HG03095 (cell line): ENCODE data around the gene RAMP2.

Experiments used
- ATAC-seq: cut with Tn5 transposase; IDR thresholded peaks from one replicate; pipeline ENCODE4 v1.9.1; 2021; ENCODE audit warnings: moderate library complexity; ENCODE audit not compliant: unreplicated experiment

The RAMP2 gene

DNA sequence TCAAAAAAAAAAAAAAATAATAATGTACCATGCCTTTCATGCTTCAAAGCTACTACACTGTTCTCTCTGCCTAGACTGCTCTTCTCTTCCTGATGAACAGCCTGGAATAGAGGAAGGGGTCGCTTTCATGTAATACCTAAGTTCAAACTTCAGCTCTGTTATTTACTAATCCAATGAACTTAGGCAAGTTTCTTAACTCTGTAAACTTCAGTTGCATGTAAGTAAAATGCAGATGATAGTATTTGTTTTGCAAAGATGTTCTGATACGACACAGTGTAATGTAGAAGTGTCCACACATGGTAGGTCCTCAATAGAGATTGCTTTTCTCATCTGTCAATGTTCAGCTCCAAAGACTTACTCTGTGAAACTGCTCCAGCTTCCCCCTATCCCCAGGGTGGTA, 30.9 kb downstream of the RAMP2 start:
- no peak for ATAC-seq

DNA sequence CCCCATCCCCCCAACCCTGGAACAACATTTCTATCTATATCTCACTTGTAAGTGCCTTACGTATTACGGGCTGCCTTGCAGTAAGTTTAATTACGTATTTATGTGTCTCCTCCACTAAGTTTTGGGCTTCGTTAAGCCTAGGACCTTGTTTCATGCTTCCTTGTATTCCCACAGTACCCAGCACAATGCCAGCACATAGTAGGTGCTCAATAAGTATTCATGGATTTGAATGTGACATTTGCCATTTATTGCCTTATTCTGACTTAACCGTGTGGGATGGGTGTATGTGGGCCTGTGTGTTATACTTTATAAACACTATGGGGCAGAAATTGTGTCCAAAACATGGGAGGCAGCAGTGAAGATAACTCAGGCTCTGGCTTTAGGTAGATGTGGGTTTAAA, 31.5 kb downstream of the RAMP2 start:
- ATAC-seq, result no peak

DNA sequence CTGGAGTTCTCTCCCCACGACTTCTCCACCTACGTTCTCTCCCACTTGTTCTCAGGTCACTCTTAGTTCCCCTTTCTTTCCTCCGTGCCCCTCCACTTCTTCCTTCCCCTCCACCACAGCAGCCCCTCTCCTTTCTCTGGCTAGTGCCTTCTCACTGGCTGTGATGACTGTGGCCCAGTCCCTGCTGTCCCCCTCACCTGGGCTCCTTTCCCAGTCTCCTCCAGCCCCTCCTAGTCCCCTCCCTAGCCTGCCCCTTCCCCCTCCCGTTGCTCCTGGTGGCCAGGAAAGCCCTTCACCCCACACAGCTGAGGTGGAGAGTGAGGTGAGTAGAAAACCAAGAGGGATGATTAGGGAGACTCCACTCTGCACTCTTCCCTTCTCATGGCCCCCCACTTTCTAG, 34.0 kb downstream of the RAMP2 start:
- ATAC-seq, result no peak

DNA sequence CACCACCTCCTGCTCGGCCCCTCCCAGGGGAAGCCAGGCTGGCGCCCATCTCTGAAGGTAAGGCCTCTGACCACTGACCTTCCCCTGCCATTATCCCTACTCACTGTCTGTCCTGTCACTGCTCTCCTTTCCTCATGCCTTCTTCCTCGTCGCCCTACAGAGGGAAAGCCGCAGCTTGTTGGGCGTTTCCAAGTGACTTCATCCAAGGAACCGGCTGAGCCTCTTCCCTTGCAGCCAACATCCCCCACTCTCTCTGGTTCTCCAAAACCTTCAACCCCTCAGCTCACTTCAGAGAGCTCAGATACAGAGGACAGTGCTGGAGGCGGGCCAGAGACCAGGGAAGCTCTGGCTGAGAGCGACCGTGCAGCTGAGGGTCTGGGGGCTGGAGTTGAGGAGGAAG, 34.4 kb downstream of the RAMP2 start:
- ATAC-seq, result no peak

DNA sequence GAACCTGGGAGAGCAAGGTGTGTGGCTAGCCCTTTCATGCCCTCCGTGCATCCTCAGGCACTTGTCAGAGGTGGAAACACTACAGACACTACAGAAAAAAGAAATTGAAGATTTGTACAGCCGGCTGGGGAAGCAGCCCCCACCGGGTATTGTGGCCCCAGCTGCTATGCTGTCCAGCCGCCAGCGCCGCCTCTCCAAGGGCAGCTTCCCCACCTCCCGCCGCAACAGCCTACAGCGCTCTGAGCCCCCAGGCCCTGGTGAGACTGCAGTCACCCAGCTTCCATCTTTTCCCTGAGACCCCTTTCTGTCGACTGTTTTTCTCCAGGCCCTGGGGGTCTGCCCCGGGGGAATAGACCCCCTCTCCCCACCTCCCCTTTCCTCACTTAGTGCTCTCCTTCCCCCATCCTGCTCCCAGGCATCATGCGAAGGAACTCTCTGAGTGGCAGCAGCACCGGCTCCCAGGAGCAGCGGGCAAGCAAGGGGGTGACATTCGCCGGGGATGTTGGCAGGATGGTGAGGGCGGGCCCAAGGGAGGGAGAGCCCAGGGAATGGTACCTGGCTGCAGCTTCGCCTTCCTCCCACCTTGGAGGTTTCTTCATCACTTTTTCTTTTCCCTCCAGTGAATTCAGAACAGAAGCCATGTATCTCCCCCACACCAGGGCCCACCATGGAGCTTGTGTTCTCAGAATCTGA, 35.2 kb downstream of the RAMP2 start:
- no peak for ATAC-seq

DNA sequence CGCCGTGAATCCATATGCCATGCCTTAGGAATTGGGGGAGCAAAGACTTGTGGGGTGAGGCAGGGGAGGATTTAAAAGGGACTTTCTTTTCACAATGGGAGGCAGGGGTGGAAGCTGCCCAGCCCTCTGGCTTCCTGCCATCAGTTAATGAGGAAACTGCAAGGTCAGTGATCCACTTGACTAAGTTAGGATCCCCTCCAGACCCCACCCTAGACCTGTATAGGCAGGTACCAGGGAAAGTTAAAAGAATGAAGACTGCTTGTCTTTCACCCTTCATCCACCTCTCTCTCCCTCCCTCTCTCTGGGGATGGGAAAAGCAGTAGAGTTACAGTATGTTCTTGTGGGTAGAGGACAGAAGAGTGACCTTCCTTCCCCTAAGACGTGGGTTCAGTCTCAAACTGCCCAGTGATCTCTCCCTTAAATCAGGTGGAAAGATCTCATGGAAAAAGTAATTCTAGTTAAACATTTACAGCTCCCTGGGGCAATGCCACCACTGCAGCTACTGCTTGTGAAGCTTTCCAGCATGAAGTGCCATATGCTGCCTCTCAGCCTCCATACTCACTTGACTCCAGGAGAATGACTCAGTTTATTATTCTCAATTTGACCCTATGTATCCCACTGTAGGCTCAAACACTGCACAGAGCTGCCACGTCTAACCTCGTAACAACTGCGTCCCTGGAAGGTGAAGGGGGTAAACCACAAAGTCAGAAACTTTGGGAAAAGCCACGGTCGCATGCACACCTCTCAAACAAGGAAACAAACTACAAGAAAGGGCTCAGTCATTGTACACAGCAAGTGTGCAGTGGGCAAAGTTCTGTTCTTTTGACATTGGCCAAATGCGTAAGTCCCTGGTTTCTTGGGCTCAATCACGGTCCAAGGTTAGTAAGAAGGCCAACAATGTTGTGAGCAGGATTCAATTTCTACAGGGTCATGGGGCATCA, 36.3 kb downstream of the RAMP2 start:
- no peak for ATAC-seq

DNA sequence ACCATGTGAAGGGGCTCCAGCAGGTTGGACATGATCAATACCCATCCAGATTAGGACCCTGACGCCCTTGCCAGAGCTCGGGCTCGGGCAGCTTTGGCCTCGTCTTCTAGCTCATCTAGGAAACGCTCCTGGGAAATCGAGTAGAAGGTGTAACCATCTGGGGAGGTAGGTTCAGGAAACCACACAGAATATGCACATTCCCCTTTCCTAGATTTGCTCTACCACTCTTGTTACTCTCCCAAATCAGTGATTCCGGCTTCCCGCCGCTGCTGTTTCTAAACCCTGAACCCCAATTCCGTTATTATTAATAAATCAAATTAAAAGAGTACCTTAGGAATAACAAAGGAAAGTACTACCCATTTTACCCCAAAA, 37.0 kb downstream of the RAMP2 start:
- ATAC-seq, result no peak

DNA sequence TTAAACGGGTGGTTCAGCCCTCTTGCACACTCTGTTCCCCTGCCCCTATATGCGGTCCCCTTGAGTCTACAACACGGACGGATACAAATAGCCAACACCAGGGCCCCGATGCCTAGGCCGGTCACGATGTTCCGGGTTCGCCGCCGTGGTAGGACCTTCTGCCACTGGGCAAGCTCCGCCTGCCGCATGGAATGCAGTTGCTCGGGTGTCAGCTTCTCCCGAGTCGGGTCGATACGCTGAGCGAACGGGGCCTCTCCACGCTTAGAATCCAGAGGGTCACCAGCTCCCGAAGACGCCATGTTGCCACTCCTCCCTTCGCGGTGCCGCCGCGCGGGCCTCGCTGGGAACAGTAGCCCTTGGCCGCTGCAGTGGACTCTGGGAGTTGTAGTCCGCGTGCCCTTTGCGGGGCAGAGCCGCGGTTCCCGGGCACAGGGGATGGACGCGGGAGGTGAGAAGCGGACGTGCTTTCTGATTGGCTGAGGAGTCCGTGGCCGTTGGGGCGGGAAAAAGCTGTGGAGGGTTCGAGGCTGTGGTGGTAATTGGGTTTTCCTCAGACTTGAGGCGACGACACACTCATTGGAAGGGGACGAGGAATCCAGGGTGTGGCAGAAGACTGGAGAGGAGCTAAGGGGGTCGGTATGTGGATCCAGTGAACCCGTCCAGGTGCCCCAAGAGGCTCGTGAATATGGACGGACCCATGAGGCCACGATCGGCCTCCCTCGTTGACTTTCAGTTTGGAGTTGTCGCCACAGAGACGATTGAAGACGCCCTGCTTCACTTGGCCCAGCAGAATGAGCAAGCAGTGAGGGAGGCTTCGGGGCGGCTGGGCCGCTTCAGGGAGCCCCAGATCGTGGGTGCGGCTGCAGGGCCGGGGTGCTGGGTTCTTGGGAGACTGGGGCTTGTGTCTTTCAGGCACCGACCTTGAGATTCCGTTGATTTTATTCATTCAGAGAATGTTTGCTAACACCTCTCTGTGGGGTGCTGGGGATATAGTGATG, 37.7 kb downstream of the RAMP2 start, which contains the start of the genes CNTD1 and COA3:
TSS of gene CNTD1 (plus strand) at position 479 of the 998 bp plus-strand sequence. CDS start at position 686, 207 bp downstream.
TSS of gene COA3 (minus strand) at position 322 of the 998 bp plus-strand sequence. CDS start at position 299, 23 bp downstream.
- no peak for ATAC-seq

DNA sequence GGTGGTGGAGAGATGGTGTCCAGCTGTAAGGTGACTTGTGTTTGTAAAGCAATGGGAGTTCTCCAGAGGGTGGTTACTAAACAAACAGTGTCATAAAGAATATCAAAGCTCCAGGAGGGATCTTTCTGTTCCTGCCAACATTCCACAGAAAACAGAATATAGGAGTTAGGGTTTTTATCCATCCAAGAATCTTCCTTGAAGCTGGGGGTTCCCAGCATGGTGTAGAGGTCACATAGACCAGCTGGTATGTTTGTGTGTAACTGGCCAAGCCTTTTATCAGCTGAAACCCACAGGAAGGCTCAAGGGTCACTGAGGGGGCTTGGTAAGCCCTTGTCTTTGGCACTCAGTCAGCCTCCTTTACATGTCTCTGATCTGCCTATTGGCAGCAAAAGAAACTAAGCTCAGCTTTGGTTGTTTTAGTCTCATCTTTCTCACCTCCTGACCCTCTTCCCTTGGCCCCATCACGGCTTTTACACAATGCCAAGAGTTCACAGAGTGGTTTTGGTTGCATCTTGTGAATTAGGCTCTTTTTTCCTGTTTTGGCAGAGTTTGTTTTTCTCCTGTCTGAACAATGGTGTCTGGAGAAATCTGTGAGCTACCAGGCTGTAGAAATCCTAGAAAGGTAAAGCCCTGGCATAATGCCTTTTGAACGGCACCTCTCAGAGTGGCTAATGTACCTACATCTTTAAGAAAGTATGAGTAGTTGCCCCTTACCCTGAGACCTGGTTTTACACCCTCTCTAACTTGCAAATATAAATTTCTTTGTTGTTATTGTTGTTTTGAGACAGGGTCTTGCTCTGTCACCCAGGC, 42.3 kb downstream of the RAMP2 start:
- ATAC-seq, result no peak

DNA sequence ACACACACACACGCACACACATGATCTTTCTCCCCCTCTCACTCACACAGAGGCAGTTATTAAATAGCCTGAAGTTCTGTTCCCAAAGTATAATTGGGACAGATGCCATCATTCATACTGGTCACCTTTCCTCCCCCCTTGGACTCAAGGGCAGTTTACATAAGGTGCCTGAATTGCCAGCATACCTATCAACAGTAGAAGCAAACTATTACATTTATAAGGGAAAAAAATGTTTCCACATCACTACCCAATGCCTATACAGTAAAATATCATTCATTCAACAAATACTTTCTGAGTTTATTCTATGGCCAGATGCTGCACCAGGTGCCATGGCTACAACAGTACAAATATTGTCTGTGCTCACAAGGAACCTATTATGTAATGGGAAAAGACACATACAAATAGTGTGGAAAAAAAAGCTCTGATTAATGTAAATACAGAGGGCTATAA, 43.9 kb downstream of the RAMP2 start:
- no peak for ATAC-seq

DNA sequence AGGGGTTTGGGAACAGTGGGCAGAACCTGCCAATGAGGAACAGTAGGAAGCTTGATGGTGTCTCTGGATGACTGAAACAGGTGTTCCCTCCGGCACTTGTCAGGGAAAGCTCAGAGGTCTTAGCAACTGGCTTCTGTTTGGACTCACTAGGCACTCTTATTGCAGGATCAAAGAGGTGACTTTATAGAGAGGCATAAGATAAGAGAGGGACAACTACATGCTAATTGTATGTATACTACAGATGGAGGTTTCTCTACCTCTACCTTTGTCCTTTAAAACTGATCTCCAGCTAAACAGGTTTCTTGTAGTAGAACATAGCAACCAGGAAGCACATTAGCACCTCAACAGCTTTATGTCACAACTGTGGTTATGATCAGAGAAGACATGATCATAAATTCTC, 45.2 kb downstream of the RAMP2 start:
- ATAC-seq, result no peak

DNA sequence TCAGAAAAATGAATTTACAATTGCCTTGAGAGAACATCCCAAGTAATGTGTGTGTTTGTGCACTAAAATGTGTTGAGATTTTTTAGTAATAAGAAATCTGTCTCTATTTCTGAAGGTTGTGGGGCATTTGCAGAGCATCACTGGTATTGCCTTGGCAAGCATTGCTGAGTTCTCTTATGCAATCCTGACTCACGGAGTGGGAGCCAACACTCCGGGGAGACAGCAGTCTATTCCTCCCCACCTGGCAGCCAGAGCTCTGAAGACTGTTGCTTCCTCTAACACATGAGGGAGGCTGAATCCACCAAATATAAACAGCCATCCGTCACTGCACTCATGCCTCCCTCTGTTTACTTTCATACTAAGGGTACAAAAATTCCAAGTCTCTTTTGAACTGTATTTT, 48.2 kb downstream of the RAMP2 start:
- no peak for ATAC-seq
